Measurements from ENCODE around the gene BCL2. TPM values are rescaled to one million over a fixed set of nuclear protein-coding genes. Genes with fewer than 3 reads are reported as not detected.

Gene BCL2
- total RNA-seq, 1 donor from 2014 or later = 17.3 TPM

- Histone ChIP-seq H3K27ac (no peak overlapping the region), H3K4me1 (no peaks in the 10 kb centered on the region), H3K4me3 (no peak overlapping the region), H3K27me3 (no peaks in the 10 kb centered on the region), H3K36me3 (no peaks in the 10 kb centered on the region), H3K9me3 (no peaks in the 10 kb centered on the region)
- no peak for ATAC-seq
- no peak for TF ChIP-seq CTCF (IDR thresholded peaks at IDR 0.05)
- intact Hi-C loops (cut with DNase I) = no loop called here
- DNase-seq = no peak
Measured at GRCh38 chr18:63106727-63107126, 212.8 kb downstream of the BCL2 start.

- no peaks in the 10 kb centered on the region for H3K36me3 ChIP-seq
- H3K4me1 ChIP-seq = no peaks in the 10 kb centered on the region
- intact Hi-C loops (cut with DNase I) = no loop called here
- H3K27me3 ChIP-seq = no peaks in the 10 kb centered on the region
- no peak for TF ChIP-seq CTCF (IDR thresholded peaks at IDR 0.05)
- DNase-seq (no peak), ATAC-seq (no peak)
- no peak overlapping the region for H3K4me3 ChIP-seq
- H3K9me3 ChIP-seq = no peaks in the 10 kb centered on the region
- no peak overlapping the region for H3K27ac ChIP-seq
Measured at GRCh38 chr18:63105636-63106316, 213.8 kb downstream of the BCL2 start.

GRCh38 chr18:63104868-63105267, 214.7 kb downstream of the BCL2 start:
- Histone ChIP-seq H3K4me3 (no peak overlapping the region), H3K27ac (no peak overlapping the region), H3K27me3 (no peaks in the 10 kb centered on the region), H3K9me3 (no peaks in the 10 kb centered on the region), H3K36me3 (no peaks in the 10 kb centered on the region), H3K4me1 (no peaks in the 10 kb centered on the region)
- no peak for ATAC-seq
- DNase-seq = no peak
- TF ChIP-seq CTCF (IDR thresholded peaks at IDR 0.05) = no peak
- intact Hi-C loops (cut with DNase I) = no loop called here

GRCh38 chr18:63102941-63103744, 216.4 kb downstream of the BCL2 start:
- Histone ChIP-seq H3K9me3 (no peaks in the 10 kb centered on the region), H3K36me3 (no peaks in the 10 kb centered on the region), H3K4me1 (peaks cover 5% of the 10 kb centered on the region), H3K27ac (no peak overlapping the region), H3K4me3 (no peak overlapping the region), H3K27me3 (no peaks in the 10 kb centered on the region)
- ATAC-seq = no peak
- no peak for TF ChIP-seq CTCF (IDR thresholded peaks at IDR 0.05)
- no peak for DNase-seq
- intact Hi-C loops (cut with DNase I) = no loop called here

- no peaks in the 10 kb centered on the region for H3K9me3 ChIP-seq
- H3K4me3 ChIP-seq = no peak overlapping the region
- no peak for ATAC-seq
- H3K27me3 ChIP-seq = no peaks in the 10 kb centered on the region
- no peak for DNase-seq
- no peak for TF ChIP-seq CTCF (IDR thresholded peaks at IDR 0.05)
- H3K36me3 ChIP-seq = no peaks in the 10 kb centered on the region
- intact Hi-C loops (cut with DNase I) = no loop called here
- no peak overlapping the region for H3K27ac ChIP-seq
- peaks cover 5% of the 10 kb centered on the region for H3K4me1 ChIP-seq
Measured at GRCh38 chr18:63100630-63101055, 218.9 kb downstream of the BCL2 start.
